MCF 10A (cell line): Measurements from ENCODE around the gene LARP6. TPM values are rescaled to one million over a fixed set of nuclear protein-coding genes. Genes with fewer than 3 reads are reported as not detected.
"Not testable (repeated sequence)": the region's sequence is repeated elsewhere in the genome, so short reads cannot be mapped to it uniquely, and the experiment has no call there.

ENCODE experiments used
- BruUV-seq: library from RNA; stranded (reverse); fragments of 400-500 nt; replicated peaks from 2 replicates; lab custom pipeline; 2021; lab: Mats Ljungman, UMichigan
- CTCF ChIA-PET: fragments of 300-600 bp; sonication (Branson Sonifier 250); formaldehyde crosslinking; extraction: SDS; loops from one replicate; lab custom pipeline; 2021; ENCODE audit warnings: antibody characterized with exemption, inconsistent platforms; lab: Yijun Ruan, JAX
- POLR2A ChIA-PET: fragments of 300-600, 350-650 bp; sonication (Branson Sonifier 250); formaldehyde crosslinking; extraction: SDS; loops from one replicate; lab custom pipeline; 2020; ENCODE audit warnings: antibody characterized with exemption, inconsistent platforms; lab: Yijun Ruan, JAX
- DNase-seq: peaks from one replicate; pipeline ENCODE4 v3.0.0-alpha.2; 2018; ENCODE audit not compliant: unreplicated experiment
- H3K27ac Mint-ChIP-seq: one replicate; pipeline ENCODE4 v1.8.0; 2022; ENCODE audit warnings: mild to moderate bottlenecking, low read depth, mixed read lengths; ENCODE audit not compliant: unreplicated experiment
- H3K27me3 Mint-ChIP-seq: one replicate; pipeline ENCODE4 v1.8.0; 2022; ENCODE audit warnings: mixed read lengths; ENCODE audit not compliant: insufficient read depth, unreplicated experiment
- H3K36me3 Mint-ChIP-seq: one replicate; pipeline ENCODE4 v1.8.0; 2022; ENCODE audit warnings: mild to moderate bottlenecking, moderate library complexity, mixed read lengths; ENCODE audit not compliant: insufficient read depth, unreplicated experiment
- H3K4me1 Mint-ChIP-seq: one replicate; pipeline ENCODE4 v1.8.0; 2022; ENCODE audit warnings: mixed read lengths; ENCODE audit not compliant: insufficient read depth, unreplicated experiment
- H3K4me3 Mint-ChIP-seq: one replicate; pipeline ENCODE4 v1.8.0; 2022; ENCODE audit warnings: mild to moderate bottlenecking, moderate library complexity, mixed read lengths; ENCODE audit not compliant: unreplicated experiment
- H3K9me3 Mint-ChIP-seq: one replicate; pipeline ENCODE4 v1.8.0; 2022; ENCODE audit warnings: mixed read lengths; ENCODE audit not compliant: unreplicated experiment
- CTCF ChIP-seq: fragments of 200-600 bp; IDR thresholded peaks from one replicate; pipeline ENCODE4 v1.8.0; 2022; ENCODE audit warnings: antibody characterized with exemption, mild to moderate bottlenecking; ENCODE audit not compliant: unreplicated experiment
- intact Hi-C: fragments of 100-400 bp; cut with micrococcal nuclease; formaldehyde crosslinking; loops from 2 replicates; pipeline ENCODE4 v1.14.1; 2022
- total RNA-seq: library from RNA; stranded (reverse); gene quantifications from 2 replicates; pipeline ENCODE4 v1.2.3, GENCODE V29; 2022

The LARP6 gene
- total RNA-seq, 1 experiment from 2014 or later, result 67.3 TPM

GRCh38 chr15:70859998-70860397 is 6.0 kb upstream of the LARP6 start:
- intact Hi-C loops, result no loop called here

GRCh38 chr15:70859322-70859908 is 5.5 kb upstream of the LARP6 start:
- ChIA-PET CTCF (interaction anchor here (1.6 to 3.8 kb wide), 2 partner anchors 15 to 34 kb away, joined by 7 to 11 read pairs; no protein-coding TSS in a partner anchor), POLR2A (no interaction called here)
- no TSS peak for BruUV-seq
- Mint-ChIP-seq H3K36me3 (no peaks in the 10 kb centered on the region), H3K27me3 (no peaks in the 10 kb centered on the region), H3K4me3 (no peak overlapping the region), H3K9me3 (no peaks in the 10 kb centered on the region), H3K4me1 (peaks cover 37% of the 10 kb centered on the region), H3K27ac (no peak overlapping the region)
- TF ChIP-seq CTCF, result no peak
- intact Hi-C loops, result no loop called here
- no peak for DNase-seq

More at GRCh38 chr15:70859998-70860397, 6.0 kb upstream of the LARP6 start:
- no TSS peak for BruUV-seq
- ChIA-PET CTCF (interaction anchor here (1.6 to 3.8 kb wide), 2 partner anchors 15 to 35 kb away, joined by 7 to 11 read pairs; no protein-coding TSS in a partner anchor), POLR2A (no interaction called here)
- no peak overlapping the region for H3K4me3 Mint-ChIP-seq
- TF ChIP-seq CTCF, result no peak
- DNase-seq, result no peak
- no peak overlapping the region for H3K27ac Mint-ChIP-seq
- H3K36me3 Mint-ChIP-seq, result no peaks in the 10 kb centered on the region
- H3K9me3 Mint-ChIP-seq, result no peaks in the 10 kb centered on the region
- H3K27me3 Mint-ChIP-seq, result no peaks in the 10 kb centered on the region
- peaks cover 33% of the 10 kb centered on the region for H3K4me1 Mint-ChIP-seq

GRCh38 chr15:70858614-70859321 is 4.8 kb upstream of the LARP6 start:
- H3K27ac Mint-ChIP-seq, intact Hi-C loops, POLR2A ChIA-PET, H3K36me3 Mint-ChIP-seq, H3K9me3 Mint-ChIP-seq, BruUV-seq, H3K27me3 Mint-ChIP-seq, DNase-seq, H3K4me3 Mint-ChIP-seq: not testable (repeated sequence)
- CTCF ChIA-PET, result interaction anchor here (1.6 to 3.2 kb wide), 2 partner anchors 16 to 34 kb away, joined by 7 to 12 read pairs; no protein-coding TSS in a partner anchor
- H3K4me1 Mint-ChIP-seq, result peaks cover 39% of the 10 kb centered on the region

- Mint-ChIP-seq H3K4me1 (peaks cover 34% of the 10 kb centered on the region), H3K4me3 (no peak overlapping the region), H3K9me3 (no peaks in the 10 kb centered on the region), H3K27ac (peak overlapping the region; percentile 65), H3K27me3 (no peaks in the 10 kb centered on the region), H3K36me3 (no peaks in the 10 kb centered on the region)
- ChIA-PET POLR2A (interaction anchor here (0.8 to 2.2 kb wide), 5 partner anchors 11 to 107 kb away, joined by 3 to 12 read pairs (median 3); no protein-coding TSS in a partner anchor), CTCF (interaction anchor here (0.6 to 3.2 kb wide), 4 partner anchors 17 to 1678 kb away, joined by 3 to 13 read pairs (median 8); no protein-coding TSS in a partner anchor)
- intact Hi-C loops, result loop anchor here (2.0 kb wide), 1 partner anchor 35 kb away; the partner anchor contains the start of genes LRRC49 and THAP10
- DNase-seq, result no peak
- TF ChIP-seq CTCF, result no peak
- no TSS peak for BruUV-seq
Observed at GRCh38 chr15:70857562-70858285, 3.8 kb upstream of the LARP6 start.
